Right lobe of liver (tissue), 4 donors: ENCODE data around the gene PXDN.

Experiments
- CTCF ChIP-seq, 4 donors: fragments of 200-600 bp in 3 of 4; fragments of 450-650 bp in 1 of 4; IDR thresholded peaks; one replicate each; pipeline versions ENCODE4 v1.5.1 to v1.8.0; 2016 to 2022; ENCODE audit warnings: antibody characterized with exemption in 4 of 4, mild to moderate bottlenecking in 2 of 4
- POLR2A ChIP-seq: fragments of 450-650 bp; IDR thresholded peaks from one replicate; pipeline ENCODE4 v1.6.1; 2017; ENCODE audit warnings: antibody characterized with exemption, mild to moderate bottlenecking
- donor health status: DM: no; HTN: no; CAD: no.
- donor health status: DM: no; HTN: no; CAD: no.
- donor health status: DM: no; HTN: yes; CAD: no.

DNA sequence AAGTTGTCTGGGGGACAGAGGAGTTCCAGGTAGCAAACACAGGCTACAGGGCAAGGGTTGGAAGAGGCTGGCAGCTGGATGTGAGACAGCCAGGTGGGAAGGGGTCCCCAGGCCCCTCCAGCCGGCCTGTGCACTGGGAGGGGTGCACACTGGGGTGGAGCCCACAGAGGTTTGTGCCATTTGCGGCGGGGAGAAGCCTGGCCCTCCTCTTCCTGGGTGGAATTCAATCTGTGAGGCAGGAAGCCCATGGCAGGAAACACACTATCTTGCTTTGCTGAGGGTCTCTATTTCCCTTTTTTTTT is 63.3 kb downstream of the PXDN start:
- no peak for TF ChIP-seq CTCF (IDR thresholded peaks at IDR 0.05)
- TF ChIP-seq POLR2A = no peak
